ENCODE data around the gene LARP1B.

GRCh38 chr4:128068918-128069317, 7.8 kb downstream of the LARP1B start:
- no peak for TF ChIP-seq CTCF (IDR thresholded peaks at IDR 0.05)
- no peak for TF ChIP-seq EZH2 (IDR thresholded peaks at IDR 0.05; ENCODE audit: borderline replicate concordance, insufficient read depth, low read depth, low read length, poor library complexity, severe bottlenecking)

Data from B cell (primary cell).